ENCODE results near the gene PAQR5.

Gene PAQR5

DNA sequence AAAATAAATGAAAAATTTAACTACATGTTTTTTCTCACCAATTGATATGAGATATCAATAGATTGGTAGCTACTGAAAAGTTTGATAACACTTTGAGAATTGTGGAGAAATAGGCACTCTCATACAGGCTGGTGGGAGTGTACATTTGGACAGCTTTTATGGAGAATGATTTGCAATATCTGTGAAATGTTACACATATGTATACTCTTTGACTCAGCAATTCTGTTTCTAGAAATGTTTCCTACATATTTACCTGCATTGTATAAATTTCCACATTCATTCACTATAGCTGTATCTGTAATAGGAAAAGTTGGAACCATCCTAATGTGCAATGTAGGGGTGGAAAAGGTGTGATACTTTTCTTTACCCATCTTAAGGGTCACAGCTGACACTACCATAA, 113.6 kb downstream of the PAQR5 start:
- H3K4me3 Mint-ChIP-seq: no peak overlapping the region
- ATAC-seq (replicated peaks): no peak
- no peaks in the 10 kb centered on the region for H3K36me3 Mint-ChIP-seq
- H3K4me1 Mint-ChIP-seq: peaks cover 2 to 14% of the 10 kb centered on the region in 2 donors
- DNase-seq: no peak
- no peak overlapping the region for H3K27ac Mint-ChIP-seq
- no peaks in the 10 kb centered on the region for H3K9me3 Mint-ChIP-seq
- H3K27me3 Mint-ChIP-seq: peaks cover 0 to 4% of the 10 kb centered on the region in 2 donors

DNA sequence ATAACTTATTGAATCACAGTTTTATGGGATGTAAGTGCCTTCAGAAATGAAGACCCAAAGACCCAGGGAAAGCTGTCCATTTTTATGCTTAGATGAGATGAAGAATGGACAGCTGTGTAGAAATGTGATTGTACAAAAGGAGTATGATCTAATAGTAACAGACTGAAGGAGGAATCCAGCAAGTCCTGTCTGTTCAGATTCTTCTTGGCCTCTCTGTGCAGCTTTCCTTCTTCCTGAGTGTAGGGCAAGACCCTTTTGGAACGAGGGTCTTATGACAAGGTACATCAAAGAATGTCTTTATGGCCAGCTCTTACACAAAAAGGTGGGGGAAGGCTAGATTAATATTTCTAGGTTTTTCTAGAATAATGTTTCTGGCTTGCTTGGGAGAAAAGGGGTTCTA, 114.0 kb downstream of the PAQR5 start:
- Mint-ChIP-seq H3K27me3 (peaks cover 0 to 3% of the 10 kb centered on the region in 2 donors), H3K9me3 (no peaks in the 10 kb centered on the region), H3K36me3 (peaks cover 0 to 2% of the 10 kb centered on the region in 2 donors), H3K27ac (no peak overlapping the region), H3K4me3 (no peak overlapping the region), H3K4me1 (peaks cover 2 to 14% of the 10 kb centered on the region in 2 donors)
- DNase-seq (no peak), ATAC-seq (replicated peaks) (no peak)

DNA sequence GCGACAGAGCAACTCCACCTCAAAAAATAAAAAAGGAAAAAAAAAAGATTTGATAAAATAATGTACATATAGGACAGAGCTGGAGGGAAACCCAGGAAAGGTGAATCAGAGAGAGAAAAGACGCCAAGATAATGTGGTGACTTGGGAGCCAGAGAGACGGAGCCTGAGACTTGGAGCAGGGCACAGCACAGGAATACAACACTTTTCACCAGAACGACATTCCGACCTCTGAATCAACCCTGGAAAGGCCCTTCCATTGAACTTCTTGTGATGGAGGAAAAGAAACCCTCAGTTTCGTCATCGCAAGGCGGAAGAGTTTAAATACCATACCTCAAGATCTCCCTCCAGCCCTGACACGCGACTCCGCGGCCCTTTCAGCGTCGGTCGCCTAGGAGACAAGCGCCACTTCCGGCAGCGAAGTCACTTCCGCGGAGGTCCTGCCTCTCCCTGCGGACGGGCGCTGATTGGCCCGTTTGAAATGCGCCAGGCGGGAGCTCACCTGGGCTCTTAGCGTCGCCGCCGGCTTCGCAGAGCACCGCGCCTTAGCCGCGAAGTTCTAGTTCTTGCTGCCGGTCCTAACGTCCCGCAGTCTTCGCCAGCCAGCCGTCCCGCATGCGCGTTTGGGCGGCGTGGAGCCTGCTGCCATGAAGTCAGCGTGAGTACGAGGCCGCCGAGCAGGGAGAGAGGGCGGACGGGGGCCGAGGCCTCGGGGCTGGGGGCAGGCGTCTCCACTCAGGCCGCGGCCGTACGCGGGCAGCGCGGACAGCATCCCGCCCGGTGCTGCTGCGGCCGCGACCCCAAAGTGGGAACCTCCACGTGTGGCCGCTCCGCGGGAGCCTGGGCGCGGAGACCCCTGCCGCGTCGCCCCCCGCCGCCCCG, 115.3 kb downstream of the PAQR5 start, which contains the start of gene KIF23:
Gene KIF23, plus strand, starts transcription at position 528 of the 879 bp plus-strand sequence. Its CDS starts 117 bp downstream, at position 645.
- H3K9me3 Mint-ChIP-seq: no peaks in the 10 kb centered on the region
- peaks cover 0 to 5% of the 10 kb centered on the region in 2 donors for H3K36me3 Mint-ChIP-seq

DNA sequence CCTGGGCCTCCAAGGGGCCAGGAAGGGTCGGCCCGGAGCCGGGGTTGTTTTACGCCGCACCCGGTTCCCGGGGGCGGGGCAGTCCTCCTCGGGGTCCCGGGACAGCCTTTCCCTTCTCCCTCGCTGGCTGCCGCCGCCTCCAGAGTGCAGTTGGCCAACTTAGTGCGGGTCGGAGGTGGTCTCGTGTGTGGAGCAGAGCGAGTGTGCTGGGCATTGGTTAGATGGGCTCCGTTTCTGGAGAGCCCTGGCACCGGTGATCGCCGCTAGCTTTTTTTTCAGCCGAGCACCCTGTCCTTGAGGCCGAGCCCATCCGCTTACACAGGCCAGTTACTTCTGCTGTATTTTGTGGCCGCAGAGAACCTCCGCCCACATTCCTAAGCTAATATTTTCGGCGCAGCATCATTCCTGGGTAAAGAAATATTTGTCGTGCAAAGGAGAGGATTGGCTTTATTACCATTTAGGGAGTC, 116.0 kb downstream of the PAQR5 start:
- H3K27ac Mint-ChIP-seq: no peak overlapping the region
- ATAC-seq (replicated peaks) (peak; percentile 26), DNase-seq (peak; percentile 11)
- peaks cover 5 to 6% of the 10 kb centered on the region in 2 donors for H3K36me3 Mint-ChIP-seq
- H3K4me3 Mint-ChIP-seq: peak overlapping the region; percentile 76 to 86
- H3K4me1 Mint-ChIP-seq: peaks cover 2 to 14% of the 10 kb centered on the region in 2 donors
- peaks cover 0 to 11% of the 10 kb centered on the region in 2 donors for H3K27me3 Mint-ChIP-seq
- no peaks in the 10 kb centered on the region for H3K9me3 Mint-ChIP-seq

More for the DNA sequence above, 115.3 kb downstream of the PAQR5 start, which contains the start of gene KIF23:
- peak within 1 kb of the TSS; percentile 86 to 89 for H3K4me3 Mint-ChIP-seq
- peak; percentile 95 to 98 for ATAC-seq (replicated peaks)
- DNase-seq: peak; percentile 92
- H3K4me1 Mint-ChIP-seq: peaks cover 2 to 14% of the 10 kb centered on the region in 2 donors
- H3K27ac Mint-ChIP-seq: peak within 1 kb of the TSS; percentile 74
- peaks cover 0 to 5% of the 10 kb centered on the region in 2 donors for H3K27me3 Mint-ChIP-seq

DNA sequence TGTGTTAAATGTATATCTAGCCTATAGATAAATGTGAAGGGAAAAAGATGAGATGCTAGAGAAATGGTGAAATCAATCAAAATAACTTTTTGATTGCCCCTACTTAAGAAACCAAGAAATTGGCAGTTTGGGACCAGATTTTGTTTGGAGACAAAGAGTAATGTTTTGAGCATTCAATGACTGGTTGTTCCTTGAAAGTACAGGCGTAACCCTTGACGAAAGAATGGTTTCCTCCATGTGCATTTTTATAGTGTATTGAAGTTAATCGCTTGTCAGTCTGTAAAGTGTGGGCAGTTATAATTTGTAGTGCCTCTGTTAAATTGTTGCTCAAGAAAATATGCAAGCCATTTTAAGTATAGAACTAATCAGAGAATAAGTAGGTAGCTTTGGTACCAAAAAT, 116.7 kb downstream of the PAQR5 start:
- peaks cover 0 to 11% of the 10 kb centered on the region in 2 donors for H3K27me3 Mint-ChIP-seq
- no peak overlapping the region for H3K27ac Mint-ChIP-seq
- H3K36me3 Mint-ChIP-seq: peaks cover 5 to 6% of the 10 kb centered on the region in 2 donors
- H3K4me3 Mint-ChIP-seq: no peak overlapping the region
- ATAC-seq (replicated peaks) (no peak), DNase-seq (no peak)
- no peaks in the 10 kb centered on the region for H3K9me3 Mint-ChIP-seq
- peaks cover 2 to 14% of the 10 kb centered on the region in 2 donors for H3K4me1 Mint-ChIP-seq

DNA sequence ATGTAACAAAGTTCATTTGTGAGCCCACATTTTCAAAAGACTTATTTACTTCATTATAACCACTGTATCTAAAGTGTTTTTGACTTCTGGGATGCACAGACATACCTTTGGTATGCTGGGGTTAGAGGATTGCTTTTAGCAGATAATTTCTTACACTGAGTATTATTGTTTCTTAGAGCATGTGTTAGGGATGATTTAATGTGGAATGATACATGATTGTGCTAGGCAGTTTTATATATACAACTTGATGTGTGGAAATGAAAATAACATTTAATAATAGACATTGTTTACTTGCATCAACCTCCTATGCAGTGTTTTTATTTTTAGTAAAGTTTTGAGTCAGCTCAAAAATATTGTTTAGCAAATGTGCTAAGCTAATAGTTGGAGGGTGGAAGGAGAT, 118.9 kb downstream of the PAQR5 start:
- no peak for ATAC-seq (replicated peaks)
- Mint-ChIP-seq H3K27ac (no peak overlapping the region), H3K27me3 (peaks cover 0 to 11% of the 10 kb centered on the region in 2 donors), H3K4me1 (peaks cover 2 to 14% of the 10 kb centered on the region in 2 donors), H3K9me3 (no peaks in the 10 kb centered on the region), H3K36me3 (peaks cover 9% of the 10 kb centered on the region in 2 donors), H3K4me3 (no peak overlapping the region)
- no peak for DNase-seq

DNA sequence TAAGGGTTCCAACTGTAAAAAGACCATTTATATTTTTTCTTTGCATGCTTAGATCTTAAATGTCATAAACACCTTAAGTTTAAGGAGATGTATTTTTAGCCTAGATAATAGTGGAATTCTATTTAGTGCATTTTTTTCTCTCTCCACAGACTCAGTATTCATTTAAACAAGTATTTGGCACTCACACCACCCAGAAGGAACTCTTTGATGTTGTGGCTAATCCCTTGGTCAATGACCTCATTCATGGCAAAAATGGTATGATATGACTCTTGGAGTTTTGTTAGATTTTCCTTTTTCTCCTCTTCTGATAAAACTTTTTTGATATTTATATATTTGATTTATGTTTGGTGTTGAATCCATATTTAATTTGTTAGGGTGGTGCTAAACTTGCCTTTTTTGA, 122.8 kb downstream of the PAQR5 start:
- H3K4me3 Mint-ChIP-seq: no peak overlapping the region
- ATAC-seq (replicated peaks) (no peak), DNase-seq (no peak)
- no peak overlapping the region for H3K27ac Mint-ChIP-seq
- H3K4me1 Mint-ChIP-seq: no peaks in the 10 kb centered on the region
- H3K9me3 Mint-ChIP-seq: no peaks in the 10 kb centered on the region
- H3K27me3 Mint-ChIP-seq: peaks cover 0 to 11% of the 10 kb centered on the region in 2 donors
- peaks cover 9 to 10% of the 10 kb centered on the region in 2 donors for H3K36me3 Mint-ChIP-seq

DNA sequence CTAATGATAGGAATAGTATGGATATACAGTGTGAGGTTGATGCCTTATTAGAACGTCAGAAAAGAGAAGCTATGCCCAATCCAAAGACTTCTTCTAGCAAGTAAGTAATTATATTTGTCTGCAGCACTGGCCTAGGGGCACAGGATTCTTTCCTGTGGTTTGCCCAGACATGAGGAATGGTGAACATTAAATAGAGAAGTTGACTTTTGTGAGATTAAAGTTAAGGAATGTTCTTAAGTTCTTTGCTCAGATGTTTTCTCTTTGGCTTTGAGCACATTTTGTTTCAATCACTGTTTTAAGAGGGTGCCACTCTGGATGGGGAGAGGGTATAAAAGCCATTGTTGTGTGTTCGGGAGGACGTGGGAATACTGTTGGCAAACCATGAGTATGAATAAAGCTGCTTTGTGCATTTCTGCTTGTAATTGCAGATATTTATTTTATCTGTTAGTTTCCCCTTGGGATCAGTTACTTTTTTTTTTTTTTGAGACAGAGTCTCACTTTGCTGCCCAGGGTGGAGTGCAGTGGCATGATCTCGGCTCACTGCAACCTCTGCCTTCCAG, 123.7 kb downstream of the PAQR5 start:
- Mint-ChIP-seq H3K4me3 (no peak overlapping the region), H3K27me3 (peaks cover 0 to 11% of the 10 kb centered on the region in 2 donors), H3K27ac (no peak overlapping the region), H3K36me3 (peaks cover 9 to 10% of the 10 kb centered on the region in 2 donors), H3K9me3 (no peaks in the 10 kb centered on the region), H3K4me1 (no peaks in the 10 kb centered on the region)
- DNase-seq (no peak), ATAC-seq (replicated peaks) (no peak)

DNA sequence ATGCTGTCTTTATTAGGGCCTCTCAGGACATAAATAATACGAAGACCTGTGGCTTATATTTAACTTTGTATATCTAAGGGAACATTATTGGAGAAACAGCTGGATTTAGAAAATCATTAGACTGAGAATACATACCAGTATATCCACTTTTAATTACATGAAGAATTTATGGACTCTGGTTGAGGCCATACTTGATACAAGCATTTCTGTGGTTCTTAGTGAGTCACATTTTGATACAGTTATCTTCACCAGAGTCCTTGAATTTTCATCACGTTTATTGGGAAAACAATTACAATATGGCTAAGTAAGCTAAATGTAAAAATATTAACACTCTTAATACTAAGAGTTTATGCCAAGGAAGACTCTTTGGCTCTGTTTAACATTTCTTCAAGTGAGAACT, 125.3 kb downstream of the PAQR5 start:
- Mint-ChIP-seq H3K27ac (no peak overlapping the region), H3K36me3 (peaks cover 5 to 9% of the 10 kb centered on the region in 2 donors), H3K27me3 (peaks cover 0 to 5% of the 10 kb centered on the region in 2 donors), H3K9me3 (no peaks in the 10 kb centered on the region), H3K4me1 (no peaks in the 10 kb centered on the region), H3K4me3 (no peak overlapping the region)
- ATAC-seq (replicated peaks) (no peak), DNase-seq (no peak)

DNA sequence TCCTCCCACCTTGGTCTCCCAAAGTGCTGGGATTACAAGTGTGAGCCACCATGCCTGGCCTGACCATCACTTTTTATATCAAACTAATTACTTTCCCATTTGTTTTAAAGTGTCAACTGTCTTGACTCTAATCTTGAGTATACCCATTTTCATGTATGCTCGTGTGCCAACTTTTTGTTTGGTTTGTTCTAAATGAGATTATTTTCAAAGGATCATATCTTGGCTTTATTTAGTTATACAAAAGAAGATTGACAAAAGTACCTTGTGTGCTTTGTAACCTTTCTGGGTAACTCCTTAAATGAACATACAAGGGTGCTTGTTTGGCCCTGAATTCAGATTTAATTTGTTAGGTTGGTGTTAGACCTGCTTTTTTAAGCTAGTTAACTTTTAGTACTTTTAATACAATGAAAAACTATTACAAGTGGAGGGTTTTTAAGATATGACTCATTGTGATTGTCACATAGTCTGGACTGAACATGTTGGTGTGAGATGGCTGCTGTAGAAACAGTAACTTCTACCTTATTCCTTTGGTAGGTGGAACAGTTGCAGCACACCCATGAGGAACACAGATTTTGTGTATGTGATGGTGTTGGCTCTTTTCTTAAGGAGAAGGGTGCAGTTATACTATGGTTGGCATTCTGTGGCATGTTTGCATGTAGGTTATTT, 126.2 kb downstream of the PAQR5 start:
- H3K4me1 Mint-ChIP-seq: no peaks in the 10 kb centered on the region
- ATAC-seq (replicated peaks): no peak
- H3K36me3 Mint-ChIP-seq: peaks cover 3 to 5% of the 10 kb centered on the region in 2 donors
- no peak overlapping the region for H3K4me3 Mint-ChIP-seq
- no peak overlapping the region for H3K27ac Mint-ChIP-seq
- DNase-seq: no peak
- H3K9me3 Mint-ChIP-seq: no peaks in the 10 kb centered on the region
- no peaks in the 10 kb centered on the region for H3K27me3 Mint-ChIP-seq

DNA sequence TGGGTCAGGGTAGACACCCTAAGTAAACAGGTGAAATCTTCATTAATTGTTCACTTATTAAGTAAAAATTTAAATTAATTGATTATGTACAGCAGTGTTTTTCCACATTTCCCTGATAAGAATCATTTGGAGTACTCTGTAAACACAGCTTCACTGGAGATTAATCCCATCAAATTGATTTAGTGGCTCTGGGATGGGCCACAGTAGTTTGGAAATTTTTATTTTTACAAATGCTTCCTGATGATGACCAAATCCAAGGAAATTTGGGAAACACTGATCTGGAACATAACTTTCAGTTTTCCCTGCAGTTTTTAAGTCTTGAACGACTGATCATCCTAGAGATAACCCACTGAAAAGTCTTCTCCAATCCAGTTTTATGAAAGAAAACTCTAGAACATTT, 135.1 kb downstream of the PAQR5 start:
- Mint-ChIP-seq H3K27me3 (no peaks in the 10 kb centered on the region), H3K36me3 (peaks cover 12 to 14% of the 10 kb centered on the region in 2 donors)

DNA sequence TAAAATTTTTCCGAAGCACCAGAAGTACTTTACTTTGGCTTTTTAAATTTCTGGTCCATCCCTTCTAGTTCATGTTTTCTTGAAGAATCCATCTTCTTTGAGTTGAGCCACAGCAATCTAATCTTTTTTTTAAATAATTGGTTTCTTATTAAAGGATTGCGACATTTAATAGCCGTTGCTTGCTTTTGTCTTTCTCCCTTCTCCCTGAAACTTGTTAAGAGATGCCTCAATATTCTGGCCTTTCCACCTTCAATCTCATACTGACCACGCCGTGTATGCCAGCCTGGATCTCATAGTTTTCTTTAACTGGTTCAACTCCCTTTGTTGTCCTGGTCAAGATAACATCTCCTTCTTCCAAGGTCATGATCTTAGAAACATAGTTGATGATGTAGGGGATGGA, 135.5 kb downstream of the PAQR5 start:
- no peak overlapping the region for H3K27ac Mint-ChIP-seq
- DNase-seq (no peak), ATAC-seq (replicated peaks) (no peak)
- no peak overlapping the region for H3K4me3 Mint-ChIP-seq
- peaks cover 12 to 14% of the 10 kb centered on the region in 2 donors for H3K36me3 Mint-ChIP-seq
- no peaks in the 10 kb centered on the region for H3K27me3 Mint-ChIP-seq
- H3K4me1 Mint-ChIP-seq: no peaks in the 10 kb centered on the region
- no peaks in the 10 kb centered on the region for H3K9me3 Mint-ChIP-seq

More for the DNA sequence above, 135.1 kb downstream of the PAQR5 start:
- no peak for ATAC-seq (replicated peaks)
- DNase-seq: no peak
- H3K9me3 Mint-ChIP-seq: no peaks in the 10 kb centered on the region
- no peaks in the 10 kb centered on the region for H3K4me1 Mint-ChIP-seq
- no peak overlapping the region for H3K4me3 Mint-ChIP-seq
- H3K27ac Mint-ChIP-seq: no peak overlapping the region

DNA sequence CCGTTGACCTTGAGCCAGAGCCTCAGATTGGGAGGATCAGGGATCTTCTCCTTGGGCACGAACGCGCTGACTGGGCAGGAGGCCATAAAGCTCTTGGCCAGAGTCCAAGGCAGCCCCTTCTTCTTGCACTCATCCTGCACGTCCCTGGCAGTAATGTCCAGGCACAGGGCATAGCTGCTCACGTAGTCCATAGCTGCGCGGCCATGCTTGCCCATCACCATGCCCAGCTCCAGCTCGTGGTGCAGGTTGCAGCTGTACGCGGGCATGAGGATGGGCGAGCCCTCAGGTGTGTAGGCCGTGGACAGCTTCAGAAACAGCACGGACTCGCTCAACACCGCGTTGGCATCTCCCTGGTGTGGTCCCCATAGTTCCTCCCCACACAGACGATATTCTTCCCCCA, 136.0 kb downstream of the PAQR5 start:
- Mint-ChIP-seq H3K36me3 (peaks cover 12 to 17% of the 10 kb centered on the region in 2 donors), H3K27ac (no peak overlapping the region), H3K4me3 (no peak overlapping the region), H3K27me3 (no peaks in the 10 kb centered on the region), H3K4me1 (no peaks in the 10 kb centered on the region), H3K9me3 (no peaks in the 10 kb centered on the region)
- ATAC-seq (replicated peaks) (no peak), DNase-seq (no peak)

DNA sequence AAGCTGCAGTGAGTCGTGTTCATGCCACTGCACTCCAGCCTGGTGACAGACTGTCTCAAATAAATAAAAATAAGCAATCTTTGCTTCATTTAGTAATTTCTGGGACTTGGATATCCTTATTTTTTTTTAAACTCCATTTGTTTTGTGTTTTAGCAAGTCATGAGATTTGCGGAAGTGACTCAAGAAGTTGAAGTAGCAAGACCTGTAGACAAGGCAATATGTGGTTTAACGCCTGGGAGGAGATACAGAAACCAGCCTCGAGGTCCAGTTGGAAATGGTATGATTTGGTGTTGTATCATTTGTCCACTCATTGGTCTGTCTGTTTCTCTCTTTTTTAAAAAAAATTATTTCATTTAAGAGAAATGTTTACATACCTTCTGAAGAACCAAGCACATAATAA, 137.3 kb downstream of the PAQR5 start:
- Mint-ChIP-seq H3K27me3 (no peaks in the 10 kb centered on the region), H3K27ac (no peak overlapping the region), H3K36me3 (peaks cover 8 to 21% of the 10 kb centered on the region in 2 donors), H3K4me3 (no peak overlapping the region), H3K4me1 (no peaks in the 10 kb centered on the region), H3K9me3 (no peaks in the 10 kb centered on the region)
- DNase-seq (no peak), ATAC-seq (replicated peaks) (no peak)

Measured in stimulated activated naive B cell treated with anti-CD40 and anti-IgM and Interleukin-4, amounts not matched to agents 10 μg/mL and 1 μg/mL and 100 μg/mL, for 72 hours (primary cell).